ENCODE results near the gene ADAMTS17.

DNA sequence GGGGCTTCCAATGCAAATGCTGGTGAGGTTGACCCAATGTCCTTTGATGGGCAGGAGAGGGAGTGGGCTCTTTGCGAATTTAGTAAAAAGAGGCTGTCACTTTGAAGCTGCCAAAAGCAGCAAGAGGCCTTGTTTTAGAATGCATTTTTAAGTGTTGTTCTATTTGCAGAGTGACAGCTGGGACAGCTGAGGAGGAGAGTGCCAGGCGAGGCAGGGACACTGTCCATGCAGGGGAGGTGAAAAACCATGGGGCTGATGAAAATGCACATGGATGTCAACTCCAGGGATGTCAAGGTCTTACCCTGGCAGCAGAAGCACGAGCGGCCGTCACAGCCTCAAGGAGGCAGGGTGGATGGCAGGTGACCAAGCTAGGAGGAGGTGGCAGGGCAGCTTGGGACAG, 279.8 kb downstream of the ADAMTS17 start:
- TF ChIP-seq, protein P1, sequence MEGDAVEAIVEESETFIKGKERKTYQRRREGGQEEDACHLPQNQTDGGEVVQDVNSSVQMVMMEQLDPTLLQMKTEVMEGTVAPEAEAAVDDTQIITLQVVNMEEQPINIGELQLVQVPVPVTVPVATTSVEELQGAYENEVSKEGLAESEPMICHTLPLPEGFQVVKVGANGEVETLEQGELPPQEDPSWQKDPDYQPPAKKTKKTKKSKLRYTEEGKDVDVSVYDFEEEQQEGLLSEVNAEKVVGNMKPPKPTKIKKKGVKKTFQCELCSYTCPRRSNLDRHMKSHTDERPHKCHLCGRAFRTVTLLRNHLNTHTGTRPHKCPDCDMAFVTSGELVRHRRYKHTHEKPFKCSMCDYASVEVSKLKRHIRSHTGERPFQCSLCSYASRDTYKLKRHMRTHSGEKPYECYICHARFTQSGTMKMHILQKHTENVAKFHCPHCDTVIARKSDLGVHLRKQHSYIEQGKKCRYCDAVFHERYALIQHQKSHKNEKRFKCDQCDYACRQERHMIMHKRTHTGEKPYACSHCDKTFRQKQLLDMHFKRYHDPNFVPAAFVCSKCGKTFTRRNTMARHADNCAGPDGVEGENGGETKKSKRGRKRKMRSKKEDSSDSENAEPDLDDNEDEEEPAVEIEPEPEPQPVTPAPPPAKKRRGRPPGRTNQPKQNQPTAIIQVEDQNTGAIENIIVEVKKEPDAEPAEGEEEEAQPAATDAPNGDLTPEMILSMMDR (IDR thresholded peaks at IDR 0.05; ENCODE audit: low read depth, low read length) = no peak
- TF ChIP-seq MYC (IDR thresholded peaks at IDR 0.05; ENCODE audit: low read depth, low read length) (no peak), POLR2A (IDR thresholded peaks at IDR 0.05; ENCODE audit: extremely low read depth, insufficient read length) (no peak)
